HG03175 (cell line): Measurements from ENCODE around the gene CYP3A7.
"Not testable (repeated sequence)": the region's sequence is repeated elsewhere in the genome, so short reads cannot be mapped to it uniquely, and the experiment has no call there.

ENCODE experiments used
- ATAC-seq: cut with Tn5 transposase; IDR thresholded peaks from one replicate; pipeline ENCODE4 v1.9.1; 2021; ENCODE audit warnings: mild to moderate bottlenecking, moderate library complexity; ENCODE audit not compliant: unreplicated experiment

The CYP3A7 gene

GRCh38 chr7:99709838-99710578 lies 25.0 kb downstream of the CYP3A7 start:
- ATAC-seq: no peak

- ATAC-seq: no peak
Observed at GRCh38 chr7:99709260-99709659, 25.7 kb downstream of the CYP3A7 start.

GRCh38 chr7:99707096-99707495 lies 27.9 kb downstream of the CYP3A7 start:
- no peak for ATAC-seq

GRCh38 chr7:99699946-99700345 lies 35.0 kb downstream of the CYP3A7 start:
- no peak for ATAC-seq

GRCh38 chr7:99698867-99699730 lies 35.9 kb downstream of the CYP3A7 start:
- ATAC-seq: not testable (repeated sequence)

GRCh38 chr7:99694912-99695304 lies 40.1 kb downstream of the CYP3A7 start:
- ATAC-seq: no peak

GRCh38 chr7:99694201-99694911 lies 40.6 kb downstream of the CYP3A7 start:
- no peak for ATAC-seq

GRCh38 chr7:99693427-99694200 lies 41.4 kb downstream of the CYP3A7 start:
- no peak for ATAC-seq

- ATAC-seq: no peak
Observed at GRCh38 chr7:99693100-99693426, 41.9 kb downstream of the CYP3A7 start.

- not testable (repeated sequence) for ATAC-seq
Observed at GRCh38 chr7:99692563-99692962, 42.4 kb downstream of the CYP3A7 start.

- ATAC-seq: not testable (repeated sequence)
Observed at GRCh38 chr7:99691658-99692057, 43.3 kb downstream of the CYP3A7 start.

- ATAC-seq: not testable (repeated sequence)
Observed at GRCh38 chr7:99690918-99691317, 44.1 kb downstream of the CYP3A7 start.

GRCh38 chr7:99685871-99686608 lies 49.0 kb downstream of the CYP3A7 start:
- not testable (repeated sequence) for ATAC-seq

- ATAC-seq: no peak
Observed at GRCh38 chr7:99685129-99685758, 49.8 kb downstream of the CYP3A7 start.

GRCh38 chr7:99679400-99680191 lies 55.4 kb downstream of the CYP3A7 start, which contains the start of gene CYP3A5:
CYP3A5 (minus strand) TSS chr7:99679996; CDS start chr7:99679896, 100 bp downstream.
- no peak for ATAC-seq

GRCh38 chr7:99679032-99679399 lies 56.0 kb downstream of the CYP3A7 start:
- no peak for ATAC-seq

- ATAC-seq: no peak
Observed at GRCh38 chr7:99677648-99678045, 57.3 kb downstream of the CYP3A7 start.

- no peak for ATAC-seq
Observed at GRCh38 chr7:99677013-99677647, 57.9 kb downstream of the CYP3A7 start.
